Fibroblast of the aortic adventitia (primary cell): ENCODE results near the gene DYRK2. TPM values are rescaled to one million over a fixed set of nuclear protein-coding genes. Genes with fewer than 3 reads are reported as not detected.

ENCODE experiments used
- DNase-seq: peaks from one replicate; pipeline ENCODE4 v3.0.0-alpha.2; 2010; ENCODE audit warnings: low read depth
- H3K4me3 ChIP-seq: 2 replicates; pipeline ENCODE4 v1.5.1; 2011; ENCODE audit warnings: low read depth, mild to moderate bottlenecking, control low read depth, low read length, moderate library complexity
- total RNA-seq: library from RNA; depleted of rRNA; stranded (reverse); fragments of >200 nt; gene quantifications from 2 replicates; pipeline ENCODE4 v1.2.3, GENCODE V29; 2012; ENCODE audit warnings: low replicate concordance
- TF ChIP-seq, protein P1 (sequence below): IDR thresholded peaks from 2 replicates; pipeline ENCODE4 v1.5.1; 2011; ENCODE audit warnings: mild to moderate bottlenecking, low read length, control low read depth, inconsistent platforms; ENCODE audit not compliant: insufficient read depth

The DYRK2 gene
- total RNA-seq, 1 donor, result 32.1 TPM

DNA sequence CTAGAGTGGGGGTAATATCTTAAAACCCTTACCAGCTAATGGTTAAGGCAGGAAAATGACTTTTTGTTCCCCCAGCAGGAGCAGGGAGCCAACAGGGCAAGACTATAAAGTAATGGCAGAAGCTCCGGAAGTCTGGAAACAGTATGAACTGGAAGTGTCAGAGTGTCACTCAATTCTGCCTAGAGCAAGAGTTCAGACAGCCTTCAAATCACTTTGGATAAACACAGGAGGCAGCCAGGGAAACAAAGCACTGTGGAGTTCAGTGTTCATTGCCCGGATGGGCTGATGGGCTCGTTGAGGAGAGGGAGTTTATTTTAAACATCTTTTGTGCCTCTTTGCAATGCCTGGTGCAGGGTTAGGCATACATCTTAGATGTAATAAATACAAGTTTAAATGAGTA, 16.5 kb upstream of the DYRK2 start:
- no peak for DNase-seq
- H3K4me3 ChIP-seq, result no peak overlapping the region
- TF ChIP-seq, protein P1, sequence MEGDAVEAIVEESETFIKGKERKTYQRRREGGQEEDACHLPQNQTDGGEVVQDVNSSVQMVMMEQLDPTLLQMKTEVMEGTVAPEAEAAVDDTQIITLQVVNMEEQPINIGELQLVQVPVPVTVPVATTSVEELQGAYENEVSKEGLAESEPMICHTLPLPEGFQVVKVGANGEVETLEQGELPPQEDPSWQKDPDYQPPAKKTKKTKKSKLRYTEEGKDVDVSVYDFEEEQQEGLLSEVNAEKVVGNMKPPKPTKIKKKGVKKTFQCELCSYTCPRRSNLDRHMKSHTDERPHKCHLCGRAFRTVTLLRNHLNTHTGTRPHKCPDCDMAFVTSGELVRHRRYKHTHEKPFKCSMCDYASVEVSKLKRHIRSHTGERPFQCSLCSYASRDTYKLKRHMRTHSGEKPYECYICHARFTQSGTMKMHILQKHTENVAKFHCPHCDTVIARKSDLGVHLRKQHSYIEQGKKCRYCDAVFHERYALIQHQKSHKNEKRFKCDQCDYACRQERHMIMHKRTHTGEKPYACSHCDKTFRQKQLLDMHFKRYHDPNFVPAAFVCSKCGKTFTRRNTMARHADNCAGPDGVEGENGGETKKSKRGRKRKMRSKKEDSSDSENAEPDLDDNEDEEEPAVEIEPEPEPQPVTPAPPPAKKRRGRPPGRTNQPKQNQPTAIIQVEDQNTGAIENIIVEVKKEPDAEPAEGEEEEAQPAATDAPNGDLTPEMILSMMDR, result no peak

DNA sequence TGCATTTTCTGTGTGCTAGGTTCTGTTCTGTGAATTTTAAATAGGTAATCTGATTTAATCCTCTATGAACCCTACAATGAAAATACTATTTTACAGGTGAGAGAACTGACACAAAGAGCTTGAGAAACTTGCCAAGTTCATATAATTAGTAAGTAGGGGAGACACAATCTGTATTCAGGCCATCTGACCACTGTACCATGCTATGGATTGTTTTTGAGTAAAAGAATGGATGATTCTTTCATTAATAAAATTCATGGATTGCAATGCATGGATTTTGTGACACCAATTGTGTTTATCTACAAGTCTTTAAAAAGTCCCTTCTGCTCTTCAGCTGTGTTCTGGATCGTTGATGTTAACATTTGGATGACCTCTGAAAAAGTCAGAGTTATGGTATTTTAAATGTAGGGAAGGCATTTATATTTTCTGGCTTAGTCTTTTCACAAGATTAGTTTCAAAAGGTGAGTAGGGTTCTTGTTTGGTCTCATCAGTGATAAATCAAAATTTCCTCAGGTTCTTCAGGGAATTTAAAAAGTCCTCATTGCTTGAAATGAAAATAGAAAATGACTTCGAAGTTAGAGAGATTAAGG, 15.4 kb upstream of the DYRK2 start:
- TF ChIP-seq, protein P1, result no peak
- DNase-seq, result no peak
- H3K4me3 ChIP-seq, result no peak overlapping the region

DNA sequence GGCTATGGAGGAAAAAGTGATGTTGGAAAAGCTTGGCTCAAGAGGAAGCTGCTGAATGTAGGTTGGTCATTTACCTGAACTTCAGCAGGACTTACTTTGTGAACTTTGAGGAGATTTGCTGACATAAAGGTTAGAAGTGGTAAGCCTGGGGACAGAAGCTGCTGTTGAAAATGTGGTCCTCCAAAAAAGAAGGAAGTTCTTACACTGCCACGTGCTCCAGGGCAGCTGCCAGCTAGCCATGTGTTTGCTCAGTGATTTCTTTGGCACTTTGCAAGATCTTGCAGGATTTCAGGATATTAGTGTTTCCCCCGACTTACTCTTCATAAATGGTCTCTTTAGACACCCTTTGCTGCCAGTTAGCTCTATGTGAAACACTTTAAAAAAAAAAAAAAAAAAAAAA, 14.8 kb upstream of the DYRK2 start:
- DNase-seq, result no peak

DNA sequence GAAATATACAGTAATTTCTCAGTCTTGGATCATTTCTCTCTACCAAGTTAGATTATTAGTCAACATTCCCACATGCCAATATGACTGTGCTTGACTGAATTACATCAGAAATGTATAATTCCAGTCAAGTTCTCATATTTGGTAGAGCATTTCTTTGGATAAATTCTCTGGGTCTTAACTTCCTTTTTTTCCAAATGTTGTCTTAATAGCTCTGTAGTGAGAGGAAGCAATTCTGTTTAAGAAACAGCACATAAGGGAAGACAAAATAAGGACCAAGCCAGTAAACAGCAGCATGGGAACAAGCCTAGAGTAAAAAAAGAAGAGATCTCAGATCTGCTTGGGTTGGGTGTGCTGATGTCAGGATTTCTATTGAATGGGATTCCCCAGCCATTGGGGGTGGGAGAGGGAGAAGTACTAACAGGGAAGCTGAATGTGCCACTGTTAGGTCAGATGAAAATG, 14.2 kb upstream of the DYRK2 start:
- H3K4me3 ChIP-seq, result no peak overlapping the region
- TF ChIP-seq, protein P1, result no peak
- no peak for DNase-seq

More for the DNA sequence above, 14.8 kb upstream of the DYRK2 start:
- TF ChIP-seq, protein P1, result no peak
- no peak overlapping the region for H3K4me3 ChIP-seq

DNA sequence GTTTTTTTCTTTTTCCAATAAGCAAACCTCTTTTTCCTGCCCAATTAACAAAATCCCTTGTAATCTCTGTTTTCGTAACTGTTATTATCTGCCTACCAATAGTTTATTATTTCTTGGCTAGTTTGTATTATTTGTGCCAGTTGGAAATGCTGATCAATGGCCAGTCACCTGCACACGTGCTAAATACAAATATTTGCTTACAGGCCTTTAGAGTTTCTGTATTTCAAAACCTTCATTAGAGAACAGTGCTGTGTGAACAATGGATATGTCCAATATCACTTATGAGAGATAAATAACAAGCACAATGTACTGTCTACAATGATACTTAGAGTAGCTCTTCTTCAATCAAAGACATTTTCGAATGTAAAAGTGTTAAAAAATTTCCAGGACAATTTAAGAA, 10.8 kb upstream of the DYRK2 start:
- DNase-seq, result no peak
- TF ChIP-seq, protein P1, result no peak
- no peak overlapping the region for H3K4me3 ChIP-seq

DNA sequence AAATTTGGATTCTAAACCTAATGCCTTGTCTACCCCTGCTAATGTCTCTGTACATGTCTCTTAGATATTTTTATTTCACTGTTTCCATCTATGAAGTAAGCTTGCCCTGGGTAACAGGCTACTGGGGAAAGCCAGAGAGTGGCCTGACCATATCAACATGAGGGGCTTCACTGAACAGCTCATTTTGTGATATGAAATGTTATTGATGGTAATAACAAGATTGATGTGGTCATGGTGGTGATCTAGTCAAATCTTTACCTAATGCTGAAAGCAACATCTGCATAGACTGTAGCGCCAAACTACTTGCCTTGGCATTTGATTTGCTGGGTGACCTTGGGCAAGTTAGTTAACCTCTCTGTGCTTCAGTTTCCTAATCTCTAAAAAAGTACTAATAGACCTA, 9.9 kb upstream of the DYRK2 start:
- TF ChIP-seq, protein P1, result no peak

DNA sequence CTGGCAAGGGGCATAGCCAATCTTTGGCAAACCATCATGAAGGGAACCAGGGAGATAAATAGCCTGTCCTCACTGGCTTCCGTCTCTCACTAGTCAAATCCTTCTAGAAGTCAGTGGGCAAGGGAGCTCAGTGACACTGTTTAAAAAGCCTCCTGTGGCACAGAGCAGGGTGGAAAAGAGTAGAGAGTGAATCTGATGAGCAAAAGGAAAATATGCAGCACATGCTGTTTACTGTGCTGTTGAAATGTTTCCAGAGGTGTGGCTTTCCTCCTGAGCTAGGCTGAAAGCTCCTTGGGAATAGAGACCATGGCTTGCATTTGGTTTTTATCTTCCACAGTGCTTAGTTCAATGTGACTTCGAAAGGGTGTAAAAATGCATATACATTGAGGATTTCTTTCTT, 7.7 kb upstream of the DYRK2 start:
- TF ChIP-seq, protein P1, result no peak

More for the DNA sequence above, 9.9 kb upstream of the DYRK2 start:
- DNase-seq, result no peak
- no peak overlapping the region for H3K4me3 ChIP-seq

More for the DNA sequence above, 7.7 kb upstream of the DYRK2 start:
- no peak overlapping the region for H3K4me3 ChIP-seq
- DNase-seq, result no peak
